ENCODE results near the gene APCS. TPM values are rescaled to one million over a fixed set of nuclear protein-coding genes. Genes with fewer than 3 reads are reported as not detected.

APCS gene
- total and polyA plus RNA-seq, 2 donors (not counting 3 experiments of a cell fraction or from before 2014, with no cell fraction given) = not detected

DNA sequence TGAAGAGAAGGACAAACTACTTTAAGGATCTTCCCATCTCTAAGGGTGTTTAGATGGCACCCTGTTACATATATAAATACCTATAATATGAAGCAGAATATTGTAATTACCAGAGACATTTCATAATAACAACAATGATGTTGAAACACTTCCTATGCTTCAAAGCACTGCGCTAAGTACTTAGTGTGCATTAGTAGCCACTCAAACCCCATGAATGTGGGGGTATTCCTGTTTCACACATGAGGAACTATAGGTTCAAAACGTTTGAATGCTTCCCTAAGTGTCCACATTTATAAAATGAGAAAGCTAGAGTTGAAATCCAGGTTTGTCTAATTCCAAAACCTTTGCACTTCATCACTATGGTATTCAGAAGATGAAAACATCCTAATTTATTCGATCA lies 33.4 kb upstream of the APCS start:
- no peaks in the 10 kb centered on the region for H3K9me3 ChIP-seq (replicated peaks; ENCODE audit: control insufficient read depth, insufficient read depth, low read length)
- TF ChIP-seq FOS (IDR thresholded peaks at IDR 0.05; ENCODE audit: borderline replicate concordance, insufficient read depth, low read length) (no peak), POLR2A (IDR thresholded peaks at IDR 0.05; ENCODE audit: low read depth, low read length) (no peak), MYC (IDR thresholded peaks at IDR 0.05; ENCODE audit: low read depth, low read length) (no peak), POLR2AphosphoS5 (IDR thresholded peaks at IDR 0.05; ENCODE audit: insufficient read depth, low read depth, low read length) (no peak), GATA2 (IDR thresholded peaks at IDR 0.05; ENCODE audit: insufficient read depth, insufficient read length, low read depth, low read length) (no peak), JUN (IDR thresholded peaks at IDR 0.05; ENCODE audit: borderline replicate concordance, insufficient read depth, insufficient read length, low read depth) (no peak), EZH2 (IDR thresholded peaks at IDR 0.05; ENCODE audit: borderline replicate concordance, low read depth, low read length, severe bottlenecking) (no peak)
- TF ChIP-seq, protein P1, sequence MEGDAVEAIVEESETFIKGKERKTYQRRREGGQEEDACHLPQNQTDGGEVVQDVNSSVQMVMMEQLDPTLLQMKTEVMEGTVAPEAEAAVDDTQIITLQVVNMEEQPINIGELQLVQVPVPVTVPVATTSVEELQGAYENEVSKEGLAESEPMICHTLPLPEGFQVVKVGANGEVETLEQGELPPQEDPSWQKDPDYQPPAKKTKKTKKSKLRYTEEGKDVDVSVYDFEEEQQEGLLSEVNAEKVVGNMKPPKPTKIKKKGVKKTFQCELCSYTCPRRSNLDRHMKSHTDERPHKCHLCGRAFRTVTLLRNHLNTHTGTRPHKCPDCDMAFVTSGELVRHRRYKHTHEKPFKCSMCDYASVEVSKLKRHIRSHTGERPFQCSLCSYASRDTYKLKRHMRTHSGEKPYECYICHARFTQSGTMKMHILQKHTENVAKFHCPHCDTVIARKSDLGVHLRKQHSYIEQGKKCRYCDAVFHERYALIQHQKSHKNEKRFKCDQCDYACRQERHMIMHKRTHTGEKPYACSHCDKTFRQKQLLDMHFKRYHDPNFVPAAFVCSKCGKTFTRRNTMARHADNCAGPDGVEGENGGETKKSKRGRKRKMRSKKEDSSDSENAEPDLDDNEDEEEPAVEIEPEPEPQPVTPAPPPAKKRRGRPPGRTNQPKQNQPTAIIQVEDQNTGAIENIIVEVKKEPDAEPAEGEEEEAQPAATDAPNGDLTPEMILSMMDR (IDR thresholded peaks at IDR 0.05; ENCODE audit: extremely low read depth in 1 of 2, insufficient read depth in 1 of 2, low read depth in 1 of 2, low read length in 2 of 2) = no peak
- TF ChIP-seq, protein P2, sequence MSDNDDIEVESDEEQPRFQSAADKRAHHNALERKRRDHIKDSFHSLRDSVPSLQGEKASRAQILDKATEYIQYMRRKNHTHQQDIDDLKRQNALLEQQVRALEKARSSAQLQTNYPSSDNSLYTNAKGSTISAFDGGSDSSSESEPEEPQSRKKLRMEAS (IDR thresholded peaks at IDR 0.05; ENCODE audit: insufficient read depth, insufficient read length) = no peak
- no peaks in the 10 kb centered on the region for H4K20me1 ChIP-seq (replicated peaks; ENCODE audit: control insufficient read depth, extremely low read depth, insufficient read depth, low read length)
- dilution Hi-C loops (cut with MboI; ENCODE audit: extremely low pct_ligation_motif_present, low sequenced_read_pairs) (no loop called here), intact Hi-C loops (cut with micrococcal nuclease) (no loop called here)
- H3K4me1 ChIP-seq (ENCODE audit: control insufficient read depth, extremely low read depth, insufficient read depth, low read length) = no peaks in the 10 kb centered on the region
- POLR2A ChIA-PET = no interaction called here
- no peaks in the 10 kb centered on the region for H3K27me3 ChIP-seq (ENCODE audit: control insufficient read depth in 2 of 2, insufficient read depth in 2 of 2, low read length in 2 of 2)
- no peak overlapping the region for H3K4me3 ChIP-seq (replicated peaks in 1 of 3; ENCODE audit: insufficient read depth in 1 of 3, low read depth in 1 of 3, low read length in 3 of 3)
- H3K9me1 ChIP-seq (replicated peaks; ENCODE audit: control insufficient read depth, extremely low read depth, insufficient read depth, low read length) = no peaks in the 10 kb centered on the region
- H2AFZ ChIP-seq (ENCODE audit: low read depth, low read length) = no peak overlapping the region
- H3K36me3 ChIP-seq (ENCODE audit: control insufficient read depth in 2 of 2, extremely low read depth in 1 of 2, insufficient read depth in 2 of 2, low read length in 2 of 2) = no peaks in the 10 kb centered on the region
- no peak overlapping the region for H3K9ac ChIP-seq (replicated peaks; ENCODE audit: extremely low read depth, insufficient read depth, low read length)
- BruUV-seq (replicated peaks) = no TSS peak
- H3K4me2 ChIP-seq (ENCODE audit: insufficient read depth, low read length) = no peak overlapping the region
- FAIRE-seq = no peak
- DNase-seq (ENCODE audit: low read depth, low spot score) = no peak
- CTCF ChIA-PET = no interaction called here
- H3K27ac ChIP-seq (ENCODE audit: insufficient read depth, low read depth, low read length) = no peak overlapping the region
- H3K79me2 ChIP-seq (ENCODE audit: control insufficient read depth, insufficient read depth, low read length) = no peaks in the 10 kb centered on the region

Measured in endothelial cell of umbilical vein (primary cell).